ENCODE measurements around the gene AGAP2. TPM values are rescaled to one million over a fixed set of nuclear protein-coding genes. Genes with fewer than 3 reads are reported as not detected.

The AGAP2 gene
- total and polyA plus RNA-seq, 4 donors, result 0.18 to 3.6 (median 1.8) TPM

DNA sequence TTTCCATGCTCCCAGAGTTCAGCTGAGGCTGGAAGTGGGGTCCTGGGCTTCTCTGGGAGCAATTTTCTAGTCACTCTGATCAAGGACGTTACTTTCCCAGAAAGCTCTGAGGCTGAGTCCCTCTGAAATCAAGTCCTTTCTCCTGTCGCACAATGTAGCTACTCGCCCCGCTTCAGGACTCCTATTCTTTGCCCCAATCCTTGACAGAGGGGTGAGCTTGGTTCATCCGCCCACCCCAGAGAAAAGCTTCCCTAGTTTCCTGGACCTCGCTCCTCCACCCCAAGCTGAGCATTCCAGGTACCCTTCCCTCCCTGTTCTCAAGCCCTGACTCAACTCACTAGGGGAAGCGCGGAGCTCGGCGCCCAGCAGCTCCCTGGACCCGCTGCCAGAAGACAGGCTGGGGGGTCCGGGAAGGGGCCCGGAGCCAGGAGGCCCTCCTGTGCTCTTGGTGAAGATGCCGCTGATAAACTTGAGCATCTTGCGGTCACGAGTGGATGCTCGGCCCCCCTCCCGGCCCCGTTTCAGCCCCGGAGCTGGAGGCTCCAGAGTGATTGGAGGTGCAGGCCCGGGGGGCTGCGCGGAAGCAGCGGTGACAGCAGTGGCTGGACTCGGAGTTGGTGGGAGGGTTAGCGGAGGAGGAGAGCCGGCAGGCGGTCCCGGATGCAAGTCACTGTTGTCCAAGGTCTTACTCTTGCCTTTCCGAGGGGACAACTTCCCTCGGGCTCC lies 1.6 kb downstream of the AGAP2 start:
- no peaks in the 10 kb centered on the region for H3K27me3 ChIP-seq (ENCODE audit: control insufficient read depth in 1 of 2, insufficient read depth in 2 of 2, low read length in 1 of 2)
- no peaks in the 10 kb centered on the region for H3K9me3 ChIP-seq (ENCODE audit: control insufficient read depth, low read length)
- H3K36me3 ChIP-seq (ENCODE audit: control insufficient read depth in 1 of 2, insufficient read depth in 2 of 2, low read length in 1 of 2), result no peaks in the 10 kb centered on the region
- 4 to 9% methylated on average over 28 to 31 of the region's 31 CpGs for WGBS, 2 donors
- DNase-seq, result no peak
- intact Hi-C loops (cut with DNase I), result no loop called here
- ATAC-seq (ENCODE audit: low FRiP score), result no peak
- H3K4me1 ChIP-seq (ENCODE audit: control insufficient read depth in 1 of 2, insufficient read depth in 2 of 2, low read length in 2 of 2), result no peaks in the 10 kb centered on the region
- H3K27ac ChIP-seq (ENCODE audit: low read depth in 1 of 2, low read length in 2 of 2), result no peak overlapping the region
- no peak overlapping the region for H3K4me3 ChIP-seq (ENCODE audit: low read length in 2 of 2)

DNA sequence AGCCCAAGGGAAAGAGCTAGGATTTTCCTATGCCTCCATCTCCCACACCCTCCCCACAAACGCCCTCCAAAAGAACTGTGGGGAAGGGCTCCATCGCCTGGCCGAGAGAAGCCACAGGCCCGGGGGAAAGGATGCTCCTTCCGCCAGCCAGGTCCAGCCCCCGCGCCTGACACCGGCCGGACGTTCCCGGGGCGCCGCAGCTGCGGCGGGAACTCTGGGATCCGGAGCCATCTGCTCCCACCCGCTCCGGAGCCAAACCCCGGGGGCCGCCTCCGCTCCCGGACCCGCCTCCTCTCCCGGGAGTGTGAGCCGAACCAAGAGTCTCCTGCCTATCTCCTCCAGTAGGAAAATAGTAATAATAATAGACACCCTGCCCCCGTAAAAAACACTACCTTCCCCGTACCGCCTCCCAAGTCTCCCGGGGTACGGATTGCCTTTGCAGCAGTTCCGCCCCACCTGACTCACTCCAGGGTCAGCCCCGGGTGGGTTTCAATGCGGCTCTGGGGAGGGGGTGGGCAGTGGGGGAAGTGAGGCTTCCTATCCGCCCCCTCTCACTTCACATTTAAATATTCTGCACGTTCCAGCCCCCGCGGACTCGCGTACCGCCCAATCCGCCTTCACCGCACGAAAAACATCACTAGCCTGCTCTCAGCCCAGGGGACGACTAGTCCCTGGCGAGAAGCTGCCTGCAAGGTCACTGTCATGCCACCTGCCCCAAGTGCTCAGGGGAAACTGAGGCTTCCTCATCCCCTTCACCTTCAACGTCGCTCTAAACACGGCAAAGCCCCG lies 2.4 kb downstream of the AGAP2 start:
- no peaks in the 10 kb centered on the region for H3K4me1 ChIP-seq (ENCODE audit: control insufficient read depth in 1 of 2, insufficient read depth in 2 of 2, low read length in 2 of 2)
- H3K27ac ChIP-seq (ENCODE audit: low read depth in 1 of 2, low read length in 2 of 2), result no peak overlapping the region
- no peaks in the 10 kb centered on the region for H3K27me3 ChIP-seq (ENCODE audit: control insufficient read depth in 1 of 2, insufficient read depth in 2 of 2, low read length in 1 of 2)
- no peak for ATAC-seq (ENCODE audit: low FRiP score)
- WGBS, 2 donors, result 6 to 8% methylated on average over 48 to 49 of the region's 49 CpGs
- H3K36me3 ChIP-seq (ENCODE audit: control insufficient read depth in 1 of 2, insufficient read depth in 2 of 2, low read length in 1 of 2), result no peaks in the 10 kb centered on the region
- no peak overlapping the region for H3K4me3 ChIP-seq (ENCODE audit: low read length in 2 of 2)
- intact Hi-C loops (cut with DNase I), result no loop called here
- DNase-seq, result no peak
- H3K9me3 ChIP-seq (ENCODE audit: control insufficient read depth, low read length), result no peaks in the 10 kb centered on the region

DNA sequence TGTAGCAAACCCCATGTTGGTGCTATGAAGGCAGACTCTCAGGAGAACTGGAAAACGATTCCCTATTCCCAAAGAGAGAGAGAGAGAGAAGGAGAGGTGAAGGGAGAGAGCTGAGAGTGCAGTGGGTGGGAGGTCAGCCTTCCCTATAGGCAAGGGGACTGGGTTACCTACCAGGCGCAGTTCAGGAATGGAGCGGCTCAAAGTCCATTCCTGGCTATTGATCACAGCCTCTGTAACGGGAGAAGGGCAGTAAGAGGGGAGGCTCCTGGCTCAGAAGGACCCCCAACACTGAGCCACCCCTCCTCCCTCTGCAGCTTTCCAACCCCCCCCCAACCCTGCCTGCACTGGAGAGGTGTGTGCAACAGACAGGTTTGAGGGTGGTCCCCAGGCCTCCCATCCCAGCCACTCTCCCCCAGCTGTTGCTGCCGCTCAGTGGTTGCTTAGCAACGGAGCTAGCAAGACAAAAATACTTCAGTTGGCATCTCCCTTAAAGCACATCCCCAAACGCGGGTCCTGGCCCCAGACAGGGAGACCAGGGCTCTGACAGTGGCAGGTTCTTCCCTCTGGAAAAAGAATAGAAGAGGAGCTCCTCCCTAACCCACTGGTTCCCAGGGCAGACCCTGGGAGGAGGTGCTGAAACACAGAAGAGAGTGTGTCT lies 3.2 kb downstream of the AGAP2 start:
- ATAC-seq (ENCODE audit: low FRiP score), result no peak
- 13 to 14% methylated on average over 8 of the region's 8 CpGs for WGBS, 2 donors
- H3K9me3 ChIP-seq (ENCODE audit: control insufficient read depth, low read length), result no peaks in the 10 kb centered on the region
- H3K4me1 ChIP-seq (ENCODE audit: control insufficient read depth in 1 of 2, insufficient read depth in 2 of 2, low read length in 2 of 2), result no peaks in the 10 kb centered on the region
- intact Hi-C loops (cut with DNase I), result no loop called here
- H3K27me3 ChIP-seq (ENCODE audit: control insufficient read depth in 1 of 2, insufficient read depth in 2 of 2, low read length in 1 of 2), result no peaks in the 10 kb centered on the region
- no peak for DNase-seq
- H3K36me3 ChIP-seq (ENCODE audit: control insufficient read depth in 1 of 2, insufficient read depth in 2 of 2, low read length in 1 of 2), result no peaks in the 10 kb centered on the region
- H3K27ac ChIP-seq (ENCODE audit: low read depth in 1 of 2, low read length in 2 of 2), result no peak overlapping the region
- no peak overlapping the region for H3K4me3 ChIP-seq (ENCODE audit: low read length in 2 of 2)

DNA sequence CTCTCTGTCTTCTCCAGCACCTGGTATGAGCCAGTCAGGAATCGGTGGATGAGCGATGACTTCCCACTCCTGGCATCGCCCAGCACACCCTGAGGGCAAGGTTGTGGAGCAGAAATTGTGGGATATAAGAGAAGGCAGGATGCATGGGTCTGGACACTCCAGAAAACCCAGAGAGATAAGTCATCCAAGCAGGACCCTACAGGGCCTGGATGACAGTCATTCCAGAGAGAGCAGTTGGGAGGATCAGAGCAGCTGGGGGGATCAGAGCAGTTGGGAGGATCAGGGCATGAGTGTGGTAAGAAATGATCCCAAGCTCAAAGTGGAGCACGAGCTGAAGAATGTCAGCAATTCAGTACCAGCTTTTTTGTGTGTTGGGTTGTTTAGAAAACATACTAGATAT lies 4.0 kb downstream of the AGAP2 start:
- Histone ChIP-seq H3K4me1 (ENCODE audit: control insufficient read depth in 1 of 2, insufficient read depth in 2 of 2, low read length in 2 of 2) (no peaks in the 10 kb centered on the region), H3K27me3 (ENCODE audit: control insufficient read depth in 1 of 2, insufficient read depth in 2 of 2, low read length in 1 of 2) (no peaks in the 10 kb centered on the region), H3K27ac (ENCODE audit: low read depth in 1 of 2, low read length in 2 of 2) (no peak overlapping the region), H3K4me3 (ENCODE audit: low read length in 2 of 2) (no peak overlapping the region), H3K9me3 (ENCODE audit: control insufficient read depth, low read length) (no peaks in the 10 kb centered on the region), H3K36me3 (ENCODE audit: control insufficient read depth in 1 of 2, insufficient read depth in 2 of 2, low read length in 1 of 2) (no peaks in the 10 kb centered on the region)
- ATAC-seq (ENCODE audit: low FRiP score), result no peak
- 76 to 89% methylated on average over 4 of the region's 4 CpGs for WGBS, 2 donors
- intact Hi-C loops (cut with DNase I), result no loop called here
- DNase-seq, result no peak

DNA sequence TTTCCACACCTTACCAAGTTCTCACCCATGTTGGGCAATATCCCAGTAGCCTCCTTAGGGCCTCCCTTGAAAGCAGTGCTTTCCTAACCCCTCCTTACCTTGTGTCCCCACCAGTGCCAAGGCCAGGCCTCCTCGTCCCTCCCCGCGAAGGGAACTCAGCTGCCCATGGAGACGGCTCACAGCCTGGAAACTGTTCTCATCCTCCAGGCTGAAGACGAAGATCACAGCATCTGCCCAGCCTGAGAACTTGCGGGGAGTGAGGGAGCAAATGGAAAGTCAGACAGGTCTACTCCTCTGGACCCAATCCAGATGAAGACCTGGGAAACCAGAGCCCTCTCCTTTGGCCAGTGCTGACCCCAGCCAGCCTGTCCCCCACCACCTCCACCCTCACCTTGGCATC lies 4.6 kb downstream of the AGAP2 start:
- Histone ChIP-seq H3K27me3 (ENCODE audit: control insufficient read depth in 1 of 2, insufficient read depth in 2 of 2, low read length in 1 of 2) (no peaks in the 10 kb centered on the region), H3K27ac (ENCODE audit: low read depth in 1 of 2, low read length in 2 of 2) (no peak overlapping the region), H3K4me1 (ENCODE audit: control insufficient read depth in 1 of 2, insufficient read depth in 2 of 2, low read length in 2 of 2) (no peaks in the 10 kb centered on the region), H3K36me3 (ENCODE audit: control insufficient read depth in 1 of 2, insufficient read depth in 2 of 2, low read length in 1 of 2) (no peaks in the 10 kb centered on the region), H3K9me3 (ENCODE audit: control insufficient read depth, low read length) (no peaks in the 10 kb centered on the region), H3K4me3 (ENCODE audit: low read length in 2 of 2) (no peak overlapping the region)
- DNase-seq, result no peak
- intact Hi-C loops (cut with DNase I), result no loop called here
- WGBS, 2 donors, result 64 to 74% methylated on average over 6 of the region's 6 CpGs
- no peak for ATAC-seq (ENCODE audit: low FRiP score)

DNA sequence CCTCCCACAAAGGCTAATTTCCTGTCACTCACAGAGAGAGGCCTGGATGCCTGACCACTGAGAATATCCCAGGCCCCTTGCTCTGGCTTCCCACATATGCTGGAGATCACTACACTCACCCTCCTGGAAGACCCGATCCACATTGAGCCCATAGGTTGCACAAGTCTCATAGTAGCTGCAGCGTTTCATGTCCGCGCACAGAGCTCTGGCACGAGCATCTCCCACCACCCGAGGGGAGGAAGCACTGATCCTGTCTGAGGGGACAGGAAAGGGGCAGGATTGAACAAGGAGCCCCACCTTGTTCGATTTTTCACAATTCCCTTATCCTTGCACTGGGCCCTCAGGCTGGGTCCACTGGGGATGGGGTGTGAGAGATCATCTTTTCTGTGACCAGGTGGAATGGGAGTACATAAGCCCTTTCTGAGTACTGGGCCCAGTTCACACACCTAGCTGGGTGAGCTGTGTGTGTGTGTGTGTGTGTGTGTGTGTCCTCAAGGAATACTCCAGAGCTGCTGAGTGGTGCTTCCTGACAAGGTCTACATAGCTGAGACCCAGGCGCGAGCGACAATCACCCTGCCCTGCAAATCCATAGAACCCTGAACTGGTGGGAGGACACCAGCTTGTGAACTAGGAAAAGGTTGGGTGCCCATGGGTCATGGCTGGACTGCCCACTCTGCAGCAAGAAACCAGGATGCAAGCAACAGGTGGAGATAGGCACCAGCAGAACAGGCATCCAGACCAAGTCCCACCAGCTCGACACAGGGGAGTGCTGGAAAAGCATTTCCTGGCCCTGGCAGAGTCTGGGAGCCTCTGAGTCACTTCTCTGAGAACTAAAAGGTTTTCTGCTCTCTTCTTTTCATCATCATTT lies 5.6 kb downstream of the AGAP2 start:
- no peaks in the 10 kb centered on the region for H3K9me3 ChIP-seq (ENCODE audit: control insufficient read depth, low read length)
- no peak for DNase-seq
- H3K4me3 ChIP-seq (ENCODE audit: low read length in 2 of 2), result no peak overlapping the region
- no peaks in the 10 kb centered on the region for H3K27me3 ChIP-seq (ENCODE audit: control insufficient read depth in 1 of 2, insufficient read depth in 2 of 2, low read length in 1 of 2)
- no peaks in the 10 kb centered on the region for H3K4me1 ChIP-seq (ENCODE audit: control insufficient read depth in 1 of 2, insufficient read depth in 2 of 2, low read length in 2 of 2)
- intact Hi-C loops (cut with DNase I), result no loop called here
- ATAC-seq (ENCODE audit: low FRiP score), result no peak
- WGBS, 2 donors, result 79 to 84% methylated on average over 11 of the region's 11 CpGs
- H3K27ac ChIP-seq (ENCODE audit: low read depth in 1 of 2, low read length in 2 of 2), result no peak overlapping the region
- H3K36me3 ChIP-seq (ENCODE audit: control insufficient read depth in 1 of 2, insufficient read depth in 2 of 2, low read length in 1 of 2), result no peaks in the 10 kb centered on the region

DNA sequence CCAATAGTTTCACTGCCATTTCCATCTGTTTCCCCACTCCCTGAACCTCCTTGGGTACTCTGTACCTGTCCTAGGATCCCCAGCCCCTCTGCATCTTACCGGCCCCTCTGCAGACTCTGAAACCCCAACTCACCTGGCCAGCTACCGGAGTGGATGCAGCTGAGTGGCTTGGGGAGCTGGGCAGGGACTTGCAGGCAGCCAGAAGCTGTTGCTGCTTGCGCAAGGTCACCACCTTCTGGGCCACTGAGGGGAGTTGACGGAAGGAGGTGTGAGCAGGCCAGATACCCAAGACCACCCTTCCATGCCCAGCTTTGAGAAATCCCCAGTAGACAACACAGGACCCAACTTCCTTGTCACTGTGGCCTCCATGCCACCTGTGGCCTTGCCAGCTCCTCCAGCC lies 6.3 kb downstream of the AGAP2 start:
- no peak for DNase-seq
- no peak for ATAC-seq (ENCODE audit: low FRiP score)
- Histone ChIP-seq H3K27ac (ENCODE audit: low read depth in 1 of 2, low read length in 2 of 2) (no peak overlapping the region), H3K36me3 (ENCODE audit: control insufficient read depth in 1 of 2, insufficient read depth in 2 of 2, low read length in 1 of 2) (no peaks in the 10 kb centered on the region), H3K27me3 (ENCODE audit: control insufficient read depth in 1 of 2, insufficient read depth in 2 of 2, low read length in 1 of 2) (no peaks in the 10 kb centered on the region), H3K4me1 (ENCODE audit: control insufficient read depth in 1 of 2, insufficient read depth in 2 of 2, low read length in 2 of 2) (no peaks in the 10 kb centered on the region), H3K9me3 (ENCODE audit: control insufficient read depth, low read length) (no peaks in the 10 kb centered on the region), H3K4me3 (ENCODE audit: low read length in 2 of 2) (no peak overlapping the region)
- intact Hi-C loops (cut with DNase I), result no loop called here
- WGBS, 2 donors, result 63 to 69% methylated on average over 4 of the region's 4 CpGs

DNA sequence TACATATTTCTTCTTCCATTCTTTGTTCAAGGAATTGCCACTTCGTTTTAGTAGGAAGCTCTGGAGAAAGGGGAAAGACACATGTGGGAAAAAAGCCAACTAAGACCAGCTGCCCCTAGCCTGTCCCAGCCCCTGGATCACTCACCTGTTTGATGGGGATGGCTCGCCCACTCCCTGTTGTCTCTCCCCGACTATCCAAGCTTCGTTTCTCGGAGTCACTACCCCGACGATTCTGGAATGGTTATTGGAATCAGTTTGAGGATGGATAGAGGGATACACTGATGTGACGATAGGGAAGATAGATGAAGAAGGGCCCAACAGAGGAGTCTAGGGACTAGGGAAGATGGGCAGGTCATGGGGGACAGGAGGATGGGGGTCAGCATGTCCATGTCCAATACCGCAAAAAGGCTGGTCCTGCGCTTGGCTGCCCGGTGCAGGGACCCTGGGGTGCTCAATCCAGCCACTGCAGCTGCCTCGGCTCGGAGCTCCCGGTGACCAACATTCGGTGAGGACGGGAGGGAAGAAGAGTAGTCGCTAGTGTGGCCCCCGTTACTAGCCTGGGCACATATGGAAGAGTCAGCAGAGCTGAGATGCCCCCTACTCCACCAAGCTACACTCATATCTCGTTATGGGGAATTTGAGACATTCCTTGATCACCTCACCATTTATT lies 7.0 kb downstream of the AGAP2 start:
- ATAC-seq (ENCODE audit: low FRiP score) (no peak), DNase-seq (no peak)
- Histone ChIP-seq H3K27ac (ENCODE audit: low read depth in 1 of 2, low read length in 2 of 2) (no peak overlapping the region), H3K9me3 (ENCODE audit: control insufficient read depth, low read length) (no peaks in the 10 kb centered on the region), H3K36me3 (ENCODE audit: control insufficient read depth in 1 of 2, insufficient read depth in 2 of 2, low read length in 1 of 2) (no peaks in the 10 kb centered on the region), H3K27me3 (ENCODE audit: control insufficient read depth in 1 of 2, insufficient read depth in 2 of 2, low read length in 1 of 2) (no peaks in the 10 kb centered on the region), H3K4me1 (ENCODE audit: control insufficient read depth in 1 of 2, insufficient read depth in 2 of 2, low read length in 2 of 2) (no peaks in the 10 kb centered on the region), H3K4me3 (ENCODE audit: low read length in 2 of 2) (no peak overlapping the region)
- intact Hi-C loops (cut with DNase I), result no loop called here
- WGBS, 2 donors, result 74 to 81% methylated on average over 19 of the region's 19 CpGs
